ENCODE measurements around the gene PPP1R2.
"Not testable (repeated sequence)": the region's sequence is repeated elsewhere in the genome, so short reads cannot be mapped to it uniquely, and the experiment has no call there.

Gene PPP1R2

GRCh38 chr3:195535293-195535692 lies 7.8 kb downstream of the PPP1R2 start:
- DNase-seq, result no peak

- DNase-seq, result no peak
Measured at GRCh38 chr3:195532834-195533233, 10.3 kb downstream of the PPP1R2 start.

GRCh38 chr3:195532345-195532744 lies 10.8 kb downstream of the PPP1R2 start:
- DNase-seq, result no peak

- DNase-seq, result no peak
Measured at GRCh38 chr3:195531683-195532082, 11.4 kb downstream of the PPP1R2 start.

GRCh38 chr3:195526492-195526891 lies 16.6 kb downstream of the PPP1R2 start:
- DNase-seq, result no peak

- DNase-seq, result peak; percentile 54 to 58
Measured at GRCh38 chr3:195524171-195524896, 18.8 kb downstream of the PPP1R2 start.

GRCh38 chr3:195522254-195523023 lies 20.7 kb downstream of the PPP1R2 start:
- DNase-seq, result no peak

- DNase-seq, result no peak
Measured at GRCh38 chr3:195517030-195517429, 26.1 kb downstream of the PPP1R2 start.

- DNase-seq, result not testable (repeated sequence)
Measured at GRCh38 chr3:195514610-195515235, 28.4 kb downstream of the PPP1R2 start.

GRCh38 chr3:195512798-195513345 lies 30.3 kb downstream of the PPP1R2 start:
- DNase-seq, result no peak

GRCh38 chr3:195511136-195511535 lies 32.0 kb downstream of the PPP1R2 start:
- no peak for DNase-seq

- DNase-seq, result no peak
Measured at GRCh38 chr3:195508185-195508584, 34.9 kb downstream of the PPP1R2 start.

- no peak for DNase-seq
Measured at GRCh38 chr3:195475614-195476013, 67.5 kb downstream of the PPP1R2 start.

GRCh38 chr3:195475116-195475515 lies 68.0 kb downstream of the PPP1R2 start:
- DNase-seq, result not testable (repeated sequence)

GRCh38 chr3:195468841-195469240 lies 74.3 kb downstream of the PPP1R2 start:
- no peak for DNase-seq

- no peak for DNase-seq
Measured at GRCh38 chr3:195468391-195468776, 74.7 kb downstream of the PPP1R2 start.

GRCh38 chr3:195467641-195468390 lies 75.3 kb downstream of the PPP1R2 start:
- no peak for DNase-seq

- no peak for DNase-seq
Measured at GRCh38 chr3:195466251-195466650, 76.9 kb downstream of the PPP1R2 start.
